Endothelial cell of umbilical vein (primary cell): ENCODE measurements around the gene CHURC1. TPM values are rescaled to one million over a fixed set of nuclear protein-coding genes. Genes with fewer than 3 reads are reported as not detected.

Experiments used
- BruUV-seq: library from RNA; stranded (reverse); fragments of 400-500 nt; replicated peaks from 2 replicates; lab custom pipeline; 2021; lab: Mats Ljungman, UMichigan
- CTCF ChIA-PET: fragments of 300-600, 350-600 bp; sonication (Branson Sonifier 250); formaldehyde crosslinking; loops from one replicate; lab custom pipeline; 2021; ENCODE audit warnings: antibody characterized with exemption, inconsistent platforms; lab: Charles Lee
- POLR2A ChIA-PET: fragments of 300-600, 350-600 bp; sonication (Branson Sonifier 250); formaldehyde crosslinking; loops from one replicate; lab custom pipeline; 2021; ENCODE audit warnings: antibody characterized with exemption, inconsistent platforms; lab: Charles Lee
- DNase-seq: peaks from one replicate; pipeline ENCODE4 v3.0.0-alpha.2; 2011; ENCODE audit warnings: low read depth, low spot score
- FAIRE-seq: peaks from 2 replicates; lab custom pipeline; 2011; peaks lifted over from hg19 to GRCh38; lab: Jason Lieb, UNC
- H2AFZ ChIP-seq: 2 replicates; pipeline ENCODE4 v1.6.0; 2012; ENCODE audit warnings: low read depth, low read length, control low read depth, inconsistent platforms
- H3K27ac ChIP-seq: 2 replicates; pipeline ENCODE4 v1.5.1; 2011; ENCODE audit warnings: low read depth, mild to moderate bottlenecking, control low read depth, low read length, moderate library complexity; ENCODE audit not compliant: insufficient read depth
- H3K27me3 ChIP-seq, 2 experiments: 2 replicates each; pipeline versions ENCODE4 v1.6.0 to v1.6.1; 2011; ENCODE audit warnings: low read length in 2 of 2, mixed read lengths in 1 of 2; ENCODE audit not compliant: control insufficient read depth in 2 of 2, insufficient read depth in 2 of 2
- H3K36me3 ChIP-seq, 2 experiments: 2 replicates in 1 of 2; 3 replicates in 1 of 2; pipeline ENCODE4 v1.5.1; 2011; ENCODE audit warnings: low read length in 2 of 2, mild to moderate bottlenecking in 1 of 2, moderate library complexity in 1 of 2; ENCODE audit not compliant: control insufficient read depth in 2 of 2, insufficient read depth in 2 of 2; ENCODE audit errors: extremely low read depth in 1 of 2
- H3K4me1 ChIP-seq: 3 replicates; pipeline ENCODE4 v1.5.1; 2011; ENCODE audit warnings: mild to moderate bottlenecking, low read length; ENCODE audit not compliant: control insufficient read depth, insufficient read depth; ENCODE audit errors: extremely low read depth
- H3K4me2 ChIP-seq: 2 replicates; pipeline ENCODE4 v1.6.1; 2011; ENCODE audit warnings: low read length, control low read depth, mixed read lengths; ENCODE audit not compliant: insufficient read depth
- H3K4me3 ChIP-seq, 3 experiments: fragments of 200-600 bp in 1 of 3; sonication (generic), shearing (Covaris generic) in 1 of 3; replicated peaks in 1 of 3; 2 replicates each; pipeline ENCODE4 v1.5.1; 2011 to 2016; ENCODE audit warnings: control low read depth in 3 of 3, low read length in 3 of 3, mild to moderate bottlenecking in 2 of 3, inconsistent platforms in 1 of 3, low read depth in 1 of 3, moderate library complexity in 1 of 3; ENCODE audit not compliant: insufficient read depth in 1 of 3
- H3K79me2 ChIP-seq: 2 replicates; pipeline ENCODE4 v1.6.0; 2012; ENCODE audit warnings: low read length, inconsistent platforms; ENCODE audit not compliant: control insufficient read depth, insufficient read depth
- H3K9ac ChIP-seq: replicated peaks from 2 replicates; pipeline ENCODE3; 2011; ENCODE audit warnings: low read length, control low read depth; ENCODE audit not compliant: insufficient read depth; ENCODE audit errors: extremely low read depth
- H3K9me1 ChIP-seq: replicated peaks from 3 replicates; pipeline ENCODE4 v1.6.0; 2011; ENCODE audit warnings: mild to moderate bottlenecking, low read length; ENCODE audit not compliant: control insufficient read depth, insufficient read depth; ENCODE audit errors: extremely low read depth
- H3K9me3 ChIP-seq: replicated peaks from 2 replicates; pipeline ENCODE4 v1.5.1; 2012; ENCODE audit warnings: low read length, inconsistent platforms; ENCODE audit not compliant: control insufficient read depth, insufficient read depth
- H4K20me1 ChIP-seq: replicated peaks from 2 replicates; pipeline ENCODE3; 2011; ENCODE audit warnings: mild to moderate bottlenecking, low read length; ENCODE audit not compliant: control insufficient read depth, insufficient read depth; ENCODE audit errors: extremely low read depth
- EZH2 ChIP-seq: IDR thresholded peaks from 2 replicates; pipeline ENCODE4 v1.6.1; 2012; ENCODE audit warnings: borderline replicate concordance, low read depth, mild to moderate bottlenecking, moderate library complexity, low read length, inconsistent platforms; ENCODE audit not compliant: severe bottlenecking
- FOS ChIP-seq: IDR thresholded peaks from 2 replicates; pipeline ENCODE4 v1.6.1; 2011; ENCODE audit warnings: mild to moderate bottlenecking, low read length, moderate library complexity, borderline replicate concordance; ENCODE audit not compliant: insufficient read depth
- GATA2 ChIP-seq: IDR thresholded peaks from 2 replicates; pipeline ENCODE4 v1.7.0; 2011; ENCODE audit warnings: low read depth, mild to moderate bottlenecking, moderate library complexity, mixed read lengths, low read length; ENCODE audit not compliant: insufficient read length, insufficient read depth
- JUN ChIP-seq: IDR thresholded peaks from 2 replicates; pipeline ENCODE4 v1.6.1; 2011; ENCODE audit warnings: borderline replicate concordance, low read depth; ENCODE audit not compliant: insufficient read length, insufficient read depth
- MYC ChIP-seq: IDR thresholded peaks from one replicate; pipeline ENCODE4 v1.6.1; 2011; ENCODE audit warnings: mild to moderate bottlenecking, low read depth, low read length
- POLR2A ChIP-seq: IDR thresholded peaks from 2 replicates; pipeline ENCODE4 v1.6.1; 2012; ENCODE audit warnings: low read depth, mild to moderate bottlenecking, control low read depth, low read length
- POLR2AphosphoS5 ChIP-seq: IDR thresholded peaks from 2 replicates; pipeline ENCODE4 v1.6.1; 2012; ENCODE audit warnings: low read depth, mild to moderate bottlenecking, control low read depth, low read length, moderate library complexity; ENCODE audit not compliant: insufficient read depth
- dilution Hi-C: fragments of 300-500 bp; cut with MboI; formaldehyde crosslinking; loops from one replicate; pipeline ENCODE4 v1.15.0; 2019; ENCODE audit warnings: low sequenced_read_pairs; ENCODE audit not compliant: extremely low pct_ligation_motif_present
- intact Hi-C: fragments of 100-400 bp; cut with micrococcal nuclease; formaldehyde crosslinking; loops from one replicate; pipeline ENCODE4 v1.10.0; 2022
- polyA plus RNA-seq, 4 experiments: library from polyadenylated mRNA; depleted of rRNA in 3 of 4; stranded (reverse) in 3 of 4; unstranded in 1 of 4; fragments of >200 nt; gene quantifications; 2 replicates each; pipeline versions ENCODE4 v1.2.1 to v1.2.3, GENCODE V29; 2011 to 2012; ENCODE audit warnings: missing spikeins in 1 of 4
- total RNA-seq: library from RNA; stranded (reverse); gene quantifications from 2 replicates; pipeline ENCODE4 v1.2.3, GENCODE V29; 2021
- TF ChIP-seq, protein P1 (sequence below): IDR thresholded peaks from 2 replicates; pipeline ENCODE4 v1.6.1; 2011; ENCODE audit not compliant: insufficient read depth, insufficient read length
- TF ChIP-seq, protein P2 (sequence below), 2 donors: IDR thresholded peaks; 1 replicate in 1 of 2; 2 replicates in 1 of 2; pipeline ENCODE4 v1.5.1; 2011; ENCODE audit warnings: low read length in 2 of 2, mild to moderate bottlenecking in 2 of 2, moderate library complexity in 2 of 2, control low read depth in 1 of 2, inconsistent platforms in 1 of 2, low read depth in 1 of 2; ENCODE audit not compliant: insufficient read depth in 1 of 2; ENCODE audit errors: extremely low read depth in 1 of 2

CHURC1 gene
- total and polyA plus RNA-seq, 2 donors (not counting 3 experiments of a cell fraction or from before 2014, with no cell fraction given): 44.4 to 62.2 TPM

DNA sequence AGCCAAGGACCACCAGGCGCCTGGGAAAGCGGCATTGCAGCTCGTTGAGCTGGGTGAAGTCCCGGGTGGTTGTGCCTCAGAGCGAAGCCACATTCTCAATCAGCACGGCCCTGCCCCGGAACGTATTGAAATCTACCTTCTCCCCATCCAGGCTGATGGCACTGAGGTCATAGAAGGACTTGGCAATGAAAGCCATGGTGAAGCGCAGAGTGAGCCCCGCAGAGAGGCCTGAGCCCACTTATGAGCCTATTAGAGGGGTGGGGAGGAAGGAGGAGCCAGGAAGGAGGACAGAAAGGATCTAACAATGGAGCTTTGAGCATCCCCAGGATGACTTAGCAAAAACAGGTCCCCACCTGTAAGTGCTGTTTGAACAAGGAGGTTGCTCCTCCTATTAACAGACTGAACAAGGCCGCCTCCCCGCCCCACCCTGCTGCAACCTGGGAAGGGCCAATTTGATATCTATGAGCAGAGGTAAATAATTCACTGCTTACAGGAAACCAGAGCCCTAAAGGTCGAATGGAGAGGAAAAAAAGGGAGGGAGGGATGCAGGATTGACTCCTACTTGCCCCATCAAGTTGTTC lies 28.4 kb downstream of the CHURC1 start, which contains the start of gene GPX2:
GPX2 (minus strand) TSS at position 215 of the 581 bp plus-strand sequence; CDS start at position 196, 19 bp downstream.
- ChIA-PET POLR2A (no interaction called here), CTCF (interaction anchor here (1.1 kb wide), 1 partner anchor 50 kb away, joined by 3 read pairs; no protein-coding TSS in a partner anchor)
- BruUV-seq: no TSS peak

More for the DNA sequence above, 28.4 kb downstream of the CHURC1 start, which contains the start of gene GPX2:
- no peak within 1 kb of the TSS for H3K4me2 ChIP-seq
- no peak within 1 kb of the TSS for H3K4me3 ChIP-seq
- no peak within 1 kb of the TSS for H3K9ac ChIP-seq
- dilution Hi-C loops (no loop called here), intact Hi-C loops (no loop called here)
- H3K9me3 ChIP-seq: no peaks in the 10 kb centered on the region
- no peaks in the 10 kb centered on the region for H3K79me2 ChIP-seq
- no peak within 1 kb of the TSS for H2AFZ ChIP-seq
- H3K36me3 ChIP-seq: peaks cover 0 to 8% of the 10 kb centered on the region in 2 experiments
- H3K4me1 ChIP-seq: no peaks in the 10 kb centered on the region
- no peaks in the 10 kb centered on the region for H3K27me3 ChIP-seq
- no peak within 1 kb of the TSS for H3K27ac ChIP-seq
- no peaks in the 10 kb centered on the region for H3K9me1 ChIP-seq
- DNase-seq (no peak), FAIRE-seq (no peak)
- TF ChIP-seq JUN: no peak
- TF ChIP-seq MYC: no peak
- TF ChIP-seq EZH2: no peak
- TF ChIP-seq, protein P1, sequence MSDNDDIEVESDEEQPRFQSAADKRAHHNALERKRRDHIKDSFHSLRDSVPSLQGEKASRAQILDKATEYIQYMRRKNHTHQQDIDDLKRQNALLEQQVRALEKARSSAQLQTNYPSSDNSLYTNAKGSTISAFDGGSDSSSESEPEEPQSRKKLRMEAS: no peak
- TF ChIP-seq FOS: no peak
- no peak for TF ChIP-seq POLR2AphosphoS5
- TF ChIP-seq GATA2: no peak
- TF ChIP-seq, protein P2, sequence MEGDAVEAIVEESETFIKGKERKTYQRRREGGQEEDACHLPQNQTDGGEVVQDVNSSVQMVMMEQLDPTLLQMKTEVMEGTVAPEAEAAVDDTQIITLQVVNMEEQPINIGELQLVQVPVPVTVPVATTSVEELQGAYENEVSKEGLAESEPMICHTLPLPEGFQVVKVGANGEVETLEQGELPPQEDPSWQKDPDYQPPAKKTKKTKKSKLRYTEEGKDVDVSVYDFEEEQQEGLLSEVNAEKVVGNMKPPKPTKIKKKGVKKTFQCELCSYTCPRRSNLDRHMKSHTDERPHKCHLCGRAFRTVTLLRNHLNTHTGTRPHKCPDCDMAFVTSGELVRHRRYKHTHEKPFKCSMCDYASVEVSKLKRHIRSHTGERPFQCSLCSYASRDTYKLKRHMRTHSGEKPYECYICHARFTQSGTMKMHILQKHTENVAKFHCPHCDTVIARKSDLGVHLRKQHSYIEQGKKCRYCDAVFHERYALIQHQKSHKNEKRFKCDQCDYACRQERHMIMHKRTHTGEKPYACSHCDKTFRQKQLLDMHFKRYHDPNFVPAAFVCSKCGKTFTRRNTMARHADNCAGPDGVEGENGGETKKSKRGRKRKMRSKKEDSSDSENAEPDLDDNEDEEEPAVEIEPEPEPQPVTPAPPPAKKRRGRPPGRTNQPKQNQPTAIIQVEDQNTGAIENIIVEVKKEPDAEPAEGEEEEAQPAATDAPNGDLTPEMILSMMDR (IDR thresholded peaks at IDR 0.05; ENCODE audit: extremely low read depth in 1 of 2, insufficient read depth in 1 of 2, low read depth in 1 of 2, low read length in 2 of 2): no peak
- TF ChIP-seq POLR2A: no peak
- no peaks in the 10 kb centered on the region for H4K20me1 ChIP-seq
